A549 (cell line): ENCODE measurements around the gene ZNF341. TPM values are rescaled to one million over a fixed set of nuclear protein-coding genes. Genes with fewer than 3 reads are reported as not detected.
A peak's percentile ranks its signal among the peaks of the same experiment; 100 is the strongest.

ENCODE experiments used
- ATAC-seq, 2 experiments: fragments of 200-7000 bp in 1 of 2; fragments of >200 bp in 1 of 2; cut with Nextera tagmentation in 1 of 2; cut with Tn5 transposase in 1 of 2; 3 replicates each; pipeline versions ENCODE4 v1.8.0 to v1.9.1; 2018 to 2020; ENCODE audit warnings: mild to moderate bottlenecking in 1 of 2, moderate library complexity in 1 of 2
- CTCF ChIA-PET: fragments of 300-600 bp; sonication (Branson Sonifier 250); formaldehyde crosslinking; extraction: SDS; loops from one replicate; lab custom pipeline; 2021; ENCODE audit warnings: antibody characterized with exemption, inconsistent platforms; lab: Yijun Ruan, JAX
- POLR2A ChIA-PET: fragments of 350-600 bp; formaldehyde crosslinking; extraction: SDS; loops from one replicate; lab custom pipeline; 2021; ENCODE audit warnings: antibody characterized with exemption, inconsistent platforms; lab: Yijun Ruan, JAX
- DNase-seq, 2 experiments: peaks; one replicate each; pipeline versions ENCODE4 v3.0.0 to v3.0.0-alpha.2; 2011 to 2016; ENCODE audit warnings: low read depth in 1 of 2, low spot score in 1 of 2
- FAIRE-seq: peaks from 2 replicates; lab custom pipeline; 2011; peaks lifted over from hg19 to GRCh38; lab: Jason Lieb, UNC
- H3K27ac ChIP-seq, 2 experiments: fragments of >200 bp; sonication (Bioruptor Twin); formaldehyde crosslinking; 3 replicates each; pipeline ENCODE4 v1.5.1; 2016 to 2017
- H3K4me1 ChIP-seq: fragments of >200 bp; sonication (Bioruptor Twin); formaldehyde crosslinking; 3 replicates; pipeline ENCODE4 v1.6.1; 2016
- H3K4me2 ChIP-seq: fragments of >200 bp; sonication (Bioruptor Twin); formaldehyde crosslinking; 3 replicates; pipeline ENCODE4 v1.6.1; 2016
- H3K4me3 ChIP-seq: fragments of >200 bp; sonication (Bioruptor Twin); formaldehyde crosslinking; 3 replicates; pipeline ENCODE4 v1.5.1; 2016
- H3K9me3 ChIP-seq: fragments of >200 bp; sonication (Bioruptor Twin); formaldehyde crosslinking; 3 replicates; pipeline ENCODE4 v1.6.1; 2016
- BCL3 ChIP-seq: fragments of >200 bp; sonication (Bioruptor Twin); formaldehyde crosslinking; IDR thresholded peaks from 3 replicates; pipeline ENCODE4 v1.6.1; 2016
- BHLHE40 ChIP-seq: IDR thresholded peaks from 2 replicates; pipeline ENCODE4 v1.6.1; 2012; ENCODE audit warnings: low read depth, low read length, inconsistent platforms
- CTCF ChIP-seq: fragments of >200 bp; sonication (Bioruptor Twin); formaldehyde crosslinking; IDR thresholded peaks from 3 replicates; pipeline ENCODE4 v1.5.1; 2016
- ELK1 ChIP-seq: fragments of 150-350 bp; IDR thresholded peaks from 2 replicates; pipeline ENCODE4 v1.6.1; 2014; ENCODE audit warnings: low read depth, mild to moderate bottlenecking, low read length
- FOSB ChIP-seq: fragments of 250-450 bp; sonication (Bioruptor Pico); IDR thresholded peaks from 2 replicates; pipeline ENCODE4 v1.5.0; 2020; ENCODE audit warnings: mild to moderate bottlenecking, moderate library complexity
- GATA3 ChIP-seq: IDR thresholded peaks from 2 replicates; pipeline ENCODE4 v1.6.1; 2012; ENCODE audit warnings: borderline replicate concordance
- HES2 ChIP-seq: fragments of >200 bp; sonication (Bioruptor Twin); formaldehyde crosslinking; IDR thresholded peaks from 2 replicates; pipeline ENCODE4 v1.6.1; 2016
- HOXA7 ChIP-seq: fragments of 250-450 bp; sonication (Bioruptor Pico); IDR thresholded peaks from 2 replicates; pipeline ENCODE4 v1.5.0; 2020; ENCODE audit warnings: mild to moderate bottlenecking, moderate library complexity
- HOXB13 ChIP-seq: fragments of 250-450 bp; sonication (Bioruptor Pico); IDR thresholded peaks from 2 replicates; pipeline ENCODE4 v1.5.0; 2020; ENCODE audit warnings: low read depth, mild to moderate bottlenecking, moderate library complexity
- JUN ChIP-seq, 2 experiments: fragments of >200 bp; sonication (Bioruptor Twin); formaldehyde crosslinking; IDR thresholded peaks; 2 replicates in 1 of 2; 3 replicates in 1 of 2; pipeline ENCODE4 v1.6.1; 2016 to 2017
- KDM5A ChIP-seq: fragments of 200-600 bp; sonication (generic); IDR thresholded peaks from 2 replicates; pipeline ENCODE4 v1.6.1; 2016; ENCODE audit warnings: antibody characterized with exemption, mild to moderate bottlenecking
- MAZ ChIP-seq: fragments of 150-350 bp; IDR thresholded peaks from 2 replicates; pipeline ENCODE4 v1.6.1; 2014; ENCODE audit warnings: antibody characterized with exemption, low read depth, low read length, borderline replicate concordance
- NFE2L2 ChIP-seq: fragments of 150-350 bp; conservative IDR thresholded peaks from 2 replicates; pipeline ENCODE4 v1.6.1; 2014; ENCODE audit warnings: low read length
- NPAS2 ChIP-seq: fragments of 250-450 bp; sonication (Bioruptor Pico); IDR thresholded peaks from 2 replicates; pipeline ENCODE4 v1.8.0; 2022; ENCODE audit warnings: mild to moderate bottlenecking, moderate library complexity, borderline replicate concordance
- POLR2A ChIP-seq: IDR thresholded peaks from 2 replicates; pipeline ENCODE4 v1.6.1; 2012; ENCODE audit warnings: mild to moderate bottlenecking, low read length
- RAD21 ChIP-seq, 2 experiments: fragments of >200 bp in 1 of 2; sonication (Bioruptor Twin) in 1 of 2; formaldehyde crosslinking in 1 of 2; IDR thresholded peaks in 1 of 2; conservative IDR thresholded peaks in 1 of 2; 2 replicates in 1 of 2; 3 replicates in 1 of 2; pipeline ENCODE4 v1.6.1; 2012 to 2018; ENCODE audit warnings: inconsistent platforms in 1 of 2
- REST ChIP-seq: fragments of 200-600 bp; sonication (generic); IDR thresholded peaks from 2 replicates; pipeline ENCODE4 v1.6.1; 2016; ENCODE audit warnings: antibody characterized with exemption, mild to moderate bottlenecking, moderate library complexity
- SMC3 ChIP-seq: fragments of >200 bp; sonication (Bioruptor Twin); formaldehyde crosslinking; IDR thresholded peaks from 3 replicates; pipeline ENCODE4 v1.6.1; 2018; ENCODE audit warnings: inconsistent platforms
- TFCP2L1 ChIP-seq: fragments of 250-450 bp; sonication (Bioruptor Pico); IDR thresholded peaks from 2 replicates; pipeline ENCODE4 v1.5.0; 2021; ENCODE audit warnings: mild to moderate bottlenecking
- TP53 ChIP-seq: fragments of 250-450 bp; sonication (Bioruptor Pico); IDR thresholded peaks from 2 replicates; pipeline ENCODE4 v1.5.0; 2021; ENCODE audit warnings: mild to moderate bottlenecking, moderate library complexity
- ZC3H11A ChIP-seq: fragments of 450-650 bp; IDR thresholded peaks from 2 replicates; pipeline ENCODE4 v1.6.1; 2014; ENCODE audit warnings: antibody characterized with exemption, mild to moderate bottlenecking
- ZNF302 ChIP-seq: fragments of 250-450 bp; sonication (Bioruptor Pico); IDR thresholded peaks from 2 replicates; pipeline ENCODE4 v1.9.0; 2021; ENCODE audit warnings: inconsistent platforms, mild to moderate bottlenecking, moderate library complexity
- WGBS: methylation state at CpG from one replicate; pipeline ENCODE4 v1.1.6; 2017; ENCODE audit errors: missing lambda C conversion rate; 5-methylcytosine and 5-hydroxymethylcytosine counted together
- polyA plus RNA-seq, 4 experiments: library from polyadenylated mRNA; depleted of rRNA in 3 of 4; stranded (reverse); fragments of >200 nt; fragmentation: RNase III in 1 of 4; extraction: RNeasy Plus Mini Kit Qiagen cat#74134 plus additional on column Dnase treatment in 1 of 4; gene quantifications; 2 replicates in 3 of 4; 3 replicates in 1 of 4; pipeline ENCODE4 v1.2.3, GENCODE V29; 2011 to 2017

Gene ZNF341
- polyA plus RNA-seq, 2 of the 4 experiments (the other 2 are of a cell fraction) = 2.1 to 4.1 TPM

DNA sequence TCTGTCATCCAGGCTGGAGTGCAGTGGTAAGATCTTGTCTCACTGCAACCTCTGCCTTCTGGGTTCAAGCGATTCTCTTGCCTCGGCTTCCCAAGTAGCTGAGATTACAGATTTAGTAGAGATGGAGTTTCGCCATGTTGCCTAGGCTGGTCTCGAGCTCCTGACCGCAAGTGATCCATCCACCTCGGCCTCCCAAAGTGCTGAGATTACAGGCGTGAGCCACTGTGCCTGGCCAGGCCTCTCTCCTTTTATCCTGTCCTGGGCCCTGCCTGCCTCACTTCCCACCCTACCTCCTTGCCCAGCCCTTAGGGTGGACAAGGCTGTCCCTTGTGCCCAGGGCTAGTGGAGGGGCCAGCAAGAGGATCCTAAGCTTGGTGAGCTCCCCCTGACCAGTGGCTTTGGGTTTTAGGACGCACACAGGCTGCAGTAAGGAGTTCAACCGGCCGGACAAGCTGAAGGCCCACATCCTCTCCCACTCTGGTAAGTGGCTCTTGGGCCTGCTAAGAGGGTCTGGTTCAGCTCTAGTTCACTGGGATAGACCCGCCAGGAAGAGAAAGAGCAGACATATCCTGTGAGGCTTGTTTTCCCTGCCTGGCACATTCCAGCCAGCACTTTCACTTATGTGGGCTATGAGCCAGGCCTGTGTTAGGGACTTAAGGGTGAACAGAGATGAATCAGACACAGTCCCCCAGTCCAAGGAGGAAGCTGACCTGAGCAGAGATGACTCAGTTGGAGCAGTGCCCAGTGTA is 57.5 kb downstream of the ZNF341 start (continued):
- no peak for TF ChIP-seq ZNF302
- TF ChIP-seq ELK1 = no peak
- no peak for TF ChIP-seq MAZ
- TF ChIP-seq CTCF = no peak
- TF ChIP-seq GATA3 = peak; percentile 75; the same call in 1 of the 2 replicates
- TF ChIP-seq NPAS2 (CRISPR knock-in tag) = no peak
- TF ChIP-seq HES2 = no peak
- TF ChIP-seq HOXA7 (CRISPR knock-in tag) = no peak
- TF ChIP-seq HOXB13 (CRISPR knock-in tag) = no peak
- TF ChIP-seq REST = no peak
- no peak for TF ChIP-seq TFCP2L1 (CRISPR knock-in tag)
- no peak for TF ChIP-seq NFE2L2
- no peak for TF ChIP-seq TP53 (CRISPR knock-in tag)
- peak in 1 of 2 experiments; percentile 35; a peak in 1 of 5 replicates for TF ChIP-seq RAD21 (conservative IDR thresholded peaks at IDR 0.05 in 1 of 2, IDR thresholded peaks at IDR 0.05 in 1 of 2)
- TF ChIP-seq KDM5A = no peak
- no peak for TF ChIP-seq FOSB (CRISPR knock-in tag)
- TF ChIP-seq SMC3 = 0 out of 3 replicates have a peak, but pooled peaks have one; percentile 9
- TF ChIP-seq POLR2A = no peak
- no peak for TF ChIP-seq ZC3H11A
- no peak for TF ChIP-seq BHLHE40
- peak; percentile 27 to 73; a peak in 2 of 5 replicates for TF ChIP-seq JUN (IDR thresholded peaks at IDR 0.05)

DNA sequence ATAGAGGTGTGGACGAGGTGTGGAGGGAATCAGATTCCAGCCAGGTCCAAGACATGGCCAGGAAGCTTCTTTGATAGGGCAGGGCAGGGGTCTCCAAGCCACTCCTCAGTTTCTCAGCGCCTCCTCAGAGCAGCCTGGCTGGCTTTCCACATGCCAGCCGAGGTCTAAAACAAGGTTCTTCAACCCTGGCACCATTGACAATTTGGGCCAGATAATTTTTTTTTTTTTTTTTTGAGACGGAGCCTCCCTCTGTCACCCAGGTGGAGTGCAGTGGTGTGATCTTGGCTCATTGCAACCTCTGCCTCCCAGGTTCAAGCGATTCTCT is 58.0 kb downstream of the ZNF341 start:
- Histone ChIP-seq H3K4me1 (peaks cover 27% of the 10 kb centered on the region), H3K4me2 (peak overlapping the region; percentile 62), H3K9me3 (no peaks in the 10 kb centered on the region)
- 19% methylated on average over 5 of the region's 5 CpGs for WGBS
- ATAC-seq = no peak
- TF ChIP-seq BCL3 (no peak), JUN (IDR thresholded peaks at IDR 0.05) (0 out of 5 replicates have a peak, but pooled peaks of 1 of the 2 experiments have one; percentile 6)
- TF ChIP-seq, all 56 proteins: peak for 1
- ChIA-PET POLR2A (interaction anchor here (0.9 to 1.2 kb wide), 3 partner anchors 22 to 300 kb away, joined by 3 to 4 read pairs (median 3); partner anchors contain the start of genes CBFA2T2 and RALY), CTCF (interaction anchor here (0.6 to 1.3 kb wide), 5 partner anchors 55 to 411 kb away, joined by 3 to 8 read pairs (median 4); partner anchors contain the start of gene ZNF341)
- peak overlapping the region; percentile 60 to 84 for H3K27ac ChIP-seq
- no peak for DNase-seq
- no peak overlapping the region for H3K4me3 ChIP-seq
- FAIRE-seq = no peak
